ENCODE measurements around the gene TTC39B. TPM values are rescaled to one million over a fixed set of nuclear protein-coding genes. Genes with fewer than 3 reads are reported as not detected.

Gene TTC39B
- total RNA-seq, 1 donor from 2014 or later = 3.1 TPM

- H3K36me3 Mint-ChIP-seq (ENCODE audit: unreplicated experiment) = no peaks in the 10 kb centered on the region
- H3K4me3 Mint-ChIP-seq (ENCODE audit: unreplicated experiment) = no peak overlapping the region
- H3K27ac Mint-ChIP-seq (ENCODE audit: unreplicated experiment) = no peak overlapping the region
- DNase-seq = no peak
- no peaks in the 10 kb centered on the region for H3K4me1 Mint-ChIP-seq (ENCODE audit: low read depth, unreplicated experiment)
- no peaks in the 10 kb centered on the region for H3K27me3 Mint-ChIP-seq (ENCODE audit: unreplicated experiment)
- no peaks in the 10 kb centered on the region for H3K9me3 Mint-ChIP-seq (ENCODE audit: unreplicated experiment)
- no peak for TF ChIP-seq CTCF (IDR thresholded peaks at IDR 0.05; ENCODE audit: partially characterized antibody, unreplicated experiment)
Measured at GRCh38 chr9:15203581-15203980, 103.4 kb downstream of the TTC39B start.

- H3K27ac Mint-ChIP-seq (ENCODE audit: unreplicated experiment) = no peak overlapping the region
- H3K27me3 Mint-ChIP-seq (ENCODE audit: unreplicated experiment) = no peaks in the 10 kb centered on the region
- peaks cover 12% of the 10 kb centered on the region for H3K36me3 Mint-ChIP-seq (ENCODE audit: unreplicated experiment)
- DNase-seq = no peak
- no peak overlapping the region for H3K4me3 Mint-ChIP-seq (ENCODE audit: unreplicated experiment)
- peaks cover 2% of the 10 kb centered on the region for H3K9me3 Mint-ChIP-seq (ENCODE audit: unreplicated experiment)
- H3K4me1 Mint-ChIP-seq (ENCODE audit: low read depth, unreplicated experiment) = no peaks in the 10 kb centered on the region
- TF ChIP-seq CTCF (IDR thresholded peaks at IDR 0.05; ENCODE audit: partially characterized antibody, unreplicated experiment) = no peak
Measured at GRCh38 chr9:15200111-15200510, 106.9 kb downstream of the TTC39B start.

- DNase-seq = no peak
- no peak for TF ChIP-seq CTCF (IDR thresholded peaks at IDR 0.05; ENCODE audit: partially characterized antibody, unreplicated experiment)
- Mint-ChIP-seq H3K4me1 (ENCODE audit: low read depth, unreplicated experiment) (peaks cover 3% of the 10 kb centered on the region), H3K27ac (ENCODE audit: unreplicated experiment) (no peak overlapping the region), H3K36me3 (ENCODE audit: unreplicated experiment) (peaks cover 12% of the 10 kb centered on the region), H3K27me3 (ENCODE audit: unreplicated experiment) (no peaks in the 10 kb centered on the region), H3K9me3 (ENCODE audit: unreplicated experiment) (peaks cover 5% of the 10 kb centered on the region), H3K4me3 (ENCODE audit: unreplicated experiment) (no peak overlapping the region)
Measured at GRCh38 chr9:15192856-15193255, 114.2 kb downstream of the TTC39B start.

- peaks cover 5% of the 10 kb centered on the region for H3K9me3 Mint-ChIP-seq (ENCODE audit: unreplicated experiment)
- H3K4me3 Mint-ChIP-seq (ENCODE audit: unreplicated experiment) = no peak overlapping the region
- no peaks in the 10 kb centered on the region for H3K27me3 Mint-ChIP-seq (ENCODE audit: unreplicated experiment)
- peaks cover 7% of the 10 kb centered on the region for H3K36me3 Mint-ChIP-seq (ENCODE audit: unreplicated experiment)
- no peak overlapping the region for H3K27ac Mint-ChIP-seq (ENCODE audit: unreplicated experiment)
- no peak for DNase-seq
- H3K4me1 Mint-ChIP-seq (ENCODE audit: low read depth, unreplicated experiment) = peaks cover 3% of the 10 kb centered on the region
- no peak for TF ChIP-seq CTCF (IDR thresholded peaks at IDR 0.05; ENCODE audit: partially characterized antibody, unreplicated experiment)
Measured at GRCh38 chr9:15191378-15191777, 115.6 kb downstream of the TTC39B start.

GRCh38 chr9:15189481-15189880 lies 117.5 kb downstream of the TTC39B start:
- no peak for TF ChIP-seq CTCF (IDR thresholded peaks at IDR 0.05; ENCODE audit: partially characterized antibody, unreplicated experiment)
- Mint-ChIP-seq H3K9me3 (ENCODE audit: unreplicated experiment) (peaks cover 2% of the 10 kb centered on the region), H3K36me3 (ENCODE audit: unreplicated experiment) (no peaks in the 10 kb centered on the region), H3K27ac (ENCODE audit: unreplicated experiment) (no peak overlapping the region), H3K4me3 (ENCODE audit: unreplicated experiment) (no peak overlapping the region), H3K27me3 (ENCODE audit: unreplicated experiment) (no peaks in the 10 kb centered on the region), H3K4me1 (ENCODE audit: low read depth, unreplicated experiment) (peaks cover 3% of the 10 kb centered on the region)
- no peak for DNase-seq

All from glutamatergic neuron (in vitro differentiated cells).